ENCODE results near the gene SNUPN. TPM values are rescaled to one million over a fixed set of nuclear protein-coding genes. Genes with fewer than 3 reads are reported as not detected.

Gene SNUPN
- total and polyA plus RNA-seq, 10 of the 15 experiments (the other 5 are each of a cell fraction or from before 2014, with no cell fraction given) = 19.0 to 50.3 (median 32.5) TPM

DNA sequence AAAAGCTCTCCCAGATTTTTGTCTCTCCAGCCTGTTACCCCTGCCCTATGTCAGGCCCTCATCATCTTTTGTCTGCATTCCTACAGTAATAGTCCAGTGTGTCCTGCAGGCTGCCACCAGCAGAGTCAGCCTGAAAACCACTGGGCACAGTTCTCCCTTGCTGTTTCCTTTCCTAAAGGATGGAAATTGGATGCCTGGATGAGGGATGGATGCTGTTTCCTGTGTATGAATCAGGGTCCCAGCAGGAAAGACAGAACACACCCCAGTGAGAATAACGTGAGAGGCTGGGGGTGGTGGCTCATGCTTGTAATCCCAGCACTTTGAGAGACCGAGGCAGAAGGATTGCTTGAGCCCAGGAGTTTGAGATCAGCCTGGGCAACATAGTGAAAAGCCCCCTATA is 18.9 kb upstream of the SNUPN start:
- POLR2A ChIA-PET = interaction anchor here (0.6 kb wide), 2 partner anchors 20 to 78 kb away, joined by 3 to 9 read pairs; no protein-coding TSS in a partner anchor
- peaks cover 0 to 2% of the 10 kb centered on the region in 2 experiments; a peak in 2 of 4 replicates for H3K27me3 ChIP-seq (replicated peaks in 1 of 2; ENCODE audit: control insufficient read depth in 2 of 2, insufficient read depth in 2 of 2, low read length in 1 of 2)
- RAD21 ChIA-PET (ENCODE audit: unreplicated experiment) = no interaction called here
- SMC1A ChIA-PET (ENCODE audit: uncharacterized antibody, unreplicated experiment) = interaction anchor here (1.2 kb wide), 1 partner anchor 203 kb away, joined by 3 read pairs; no protein-coding TSS in a partner anchor
- H3K36me3 ChIP-seq (ENCODE audit: control insufficient read depth in 2 of 2, insufficient read depth in 2 of 2, low read length in 1 of 2) = no peaks in the 10 kb centered on the region
- 55% methylated on average over 2 of the region's 2 CpGs for WGBS (ENCODE audit: insufficient coverage, insufficient replicate concordance, low lambda C conversion rate, missing lambda C conversion rate)
- intact Hi-C loops (cut with micrococcal nuclease; ENCODE audit: unreplicated experiment) = loop anchor here (5.0 to 10.0 kb wide), 2 partner anchors 137 to 710 kb away; partner anchors contain the start of gene COX5A
- no peaks in the 10 kb centered on the region for H4K20me1 ChIP-seq (ENCODE audit: control insufficient read depth, insufficient read depth)
- DNase-seq (ENCODE audit: low read depth, low spot score) (no peak), ATAC-seq (no peak), FAIRE-seq (no peak)
- H2AFZ ChIP-seq (ENCODE audit: control insufficient read depth, low read depth, low read length) = no peak overlapping the region
- CTCF ChIA-PET = no interaction called here
- H3K27ac ChIP-seq (ENCODE audit: control insufficient read depth, insufficient read depth) = no peak overlapping the region
- no TSS peak for BruUV-seq (replicated peaks)
- H3K4me1 ChIP-seq (ENCODE audit: control insufficient read depth, insufficient read depth, low read length) = 0 out of 2 replicates have a peak, but pooled peaks cover 2% of the 10 kb centered on the region
- H3K4me3 ChIP-seq = no peak overlapping the region
- in situ Hi-C loops (cut with MboI) = no loop called here
- no peak overlapping the region for H3K4me2 ChIP-seq (ENCODE audit: control insufficient read depth, insufficient read depth)
- H3K9ac ChIP-seq (ENCODE audit: control insufficient read depth, insufficient read depth, low read length) = no peak overlapping the region
- no peaks in the 10 kb centered on the region for H3K9me3 ChIP-seq (replicated peaks; ENCODE audit: control insufficient read depth, insufficient read depth, low read length)
- peaks cover 7% of the 10 kb centered on the region for H3K79me2 ChIP-seq (ENCODE audit: control insufficient read depth, insufficient read depth, low read length)
- TF ChIP-seq SMARCA5 (IDR thresholded peaks at IDR 0.05) (no peak), NBN (IDR thresholded peaks at IDR 0.05) (no peak), GABPA (IDR thresholded peaks at IDR 0.05; ENCODE audit: low read depth) (no peak), EZH2 (IDR thresholded peaks at IDR 0.05; ENCODE audit: borderline replicate concordance, control insufficient read depth, low read depth, low read length) (no peak), BRCA1 (IDR thresholded peaks at IDR 0.05; ENCODE audit: low read depth, low read length) (no peak), REST (IDR thresholded peaks at IDR 0.05; ENCODE audit: low read depth, low read length) (no peak), KLF5 (IDR thresholded peaks at IDR 0.05; ENCODE audit: partially characterized antibody) (no peak), NKRF (conservative IDR thresholded peaks at IDR 0.05) (no peak), PML (IDR thresholded peaks at IDR 0.05; ENCODE audit: low read length) (no peak), FOXM1 (IDR thresholded peaks at IDR 0.05; ENCODE audit: low read depth, low read length) (no peak), CBFB (IDR thresholded peaks at IDR 0.05; ENCODE audit: low read depth) (no peak), STAT1 (conservative IDR thresholded peaks at IDR 0.05) (no peak), NR2C2 (IDR thresholded peaks at IDR 0.05; ENCODE audit: borderline replicate concordance, control insufficient read depth, insufficient read length, low read depth) (no peak)
- TF ChIP-seq, protein P1, sequence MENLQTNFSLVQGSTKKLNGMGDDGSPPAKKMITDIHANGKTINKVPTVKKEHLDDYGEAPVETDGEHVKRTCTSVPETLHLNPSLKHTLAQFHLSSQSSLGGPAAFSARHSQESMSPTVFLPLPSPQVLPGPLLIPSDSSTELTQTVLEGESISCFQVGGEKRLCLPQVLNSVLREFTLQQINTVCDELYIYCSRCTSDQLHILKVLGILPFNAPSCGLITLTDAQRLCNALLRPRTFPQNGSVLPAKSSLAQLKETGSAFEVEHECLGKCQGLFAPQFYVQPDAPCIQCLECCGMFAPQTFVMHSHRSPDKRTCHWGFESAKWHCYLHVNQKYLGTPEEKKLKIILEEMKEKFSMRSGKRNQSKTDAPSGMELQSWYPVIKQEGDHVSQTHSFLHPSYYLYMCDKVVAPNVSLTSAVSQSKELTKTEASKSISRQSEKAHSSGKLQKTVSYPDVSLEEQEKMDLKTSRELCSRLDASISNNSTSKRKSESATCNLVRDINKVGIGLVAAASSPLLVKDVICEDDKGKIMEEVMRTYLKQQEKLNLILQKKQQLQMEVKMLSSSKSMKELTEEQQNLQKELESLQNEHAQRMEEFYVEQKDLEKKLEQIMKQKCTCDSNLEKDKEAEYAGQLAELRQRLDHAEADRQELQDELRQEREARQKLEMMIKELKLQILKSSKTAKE (IDR thresholded peaks at IDR 0.05; ENCODE audit: low read depth, poor library complexity, severe bottlenecking) = no peak
